DMS 273 treated with DMSO at 0.1 percent for 48 hours (cell line): ENCODE results near the gene ISCU.
A peak's percentile ranks its signal among the peaks of the same experiment; 100 is the strongest.

ENCODE experiments used
- DNase-seq: peaks from one replicate; lab custom pipeline; 2025; lab: John Stamatoyannopoulos, UW

The ISCU gene

DNA sequence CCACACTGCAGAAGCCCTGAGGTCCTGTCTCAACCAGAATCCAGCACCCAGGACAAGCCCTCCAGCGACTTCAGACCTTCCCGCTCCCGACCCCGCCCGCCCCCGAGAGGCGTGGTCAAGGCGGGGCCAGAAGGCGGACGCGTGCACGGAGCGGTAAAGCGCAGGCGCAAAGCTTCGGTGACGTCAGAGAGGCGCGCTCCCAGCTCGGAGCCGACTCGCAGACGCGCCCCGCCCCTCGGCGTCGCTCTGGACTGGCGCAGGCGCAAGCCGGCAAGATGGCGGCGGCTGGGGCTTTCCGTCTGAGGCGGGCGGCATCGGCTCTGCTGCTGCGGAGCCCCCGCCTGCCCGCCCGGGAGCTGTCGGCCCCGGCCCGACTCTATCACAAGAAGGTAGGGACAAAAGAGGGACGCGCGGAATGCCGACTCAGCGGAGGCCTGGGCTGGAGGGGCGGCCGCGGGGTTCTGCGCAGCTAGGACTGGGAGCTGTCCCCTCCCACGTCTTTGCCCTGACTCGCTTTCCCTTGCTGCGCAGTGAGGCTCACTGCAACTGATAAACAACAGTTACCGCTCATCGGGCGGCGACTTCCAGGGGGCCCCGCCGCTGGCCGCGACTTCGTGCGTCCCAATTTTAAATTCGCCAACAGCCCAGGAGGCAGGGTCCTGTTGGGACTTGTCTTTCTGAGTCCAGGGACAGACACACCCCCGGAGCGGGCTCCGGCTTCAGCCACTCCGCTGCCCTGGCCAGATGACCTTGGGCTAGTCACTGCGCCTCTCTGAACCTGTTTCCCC, at the start of gene ISCU:
TSS of gene ISCU (plus strand) at position 249 of the 788 bp plus-strand sequence. CDS start at position 276, 27 bp downstream.
- peak; percentile 77 for DNase-seq

DNA sequence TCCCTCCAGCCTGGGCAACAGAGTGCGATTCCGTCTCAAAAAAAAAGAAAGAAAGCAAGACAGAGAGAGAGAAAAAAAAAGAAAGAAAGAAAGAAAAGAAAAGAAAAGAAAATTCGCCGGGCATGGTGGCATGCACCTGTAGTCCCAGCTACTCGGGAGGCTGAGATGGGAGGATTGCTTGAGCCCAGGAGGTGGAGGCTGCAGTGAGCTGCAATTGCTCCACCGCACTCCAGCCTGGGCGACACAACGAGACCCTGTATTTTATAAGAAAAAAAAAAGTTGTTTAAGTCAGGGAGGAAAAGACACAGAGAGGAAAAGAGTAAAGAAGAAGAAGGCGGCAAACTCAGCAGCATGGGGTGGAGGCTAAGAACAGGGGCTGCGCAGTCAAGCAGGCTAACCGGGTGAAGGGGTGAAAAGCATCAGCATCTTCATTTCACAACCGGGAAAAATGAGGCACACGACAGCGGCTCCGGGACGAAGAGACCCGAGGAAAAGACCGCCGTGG, 47.9 kb upstream of the ISCU start:
- DNase-seq = no peak

DNA sequence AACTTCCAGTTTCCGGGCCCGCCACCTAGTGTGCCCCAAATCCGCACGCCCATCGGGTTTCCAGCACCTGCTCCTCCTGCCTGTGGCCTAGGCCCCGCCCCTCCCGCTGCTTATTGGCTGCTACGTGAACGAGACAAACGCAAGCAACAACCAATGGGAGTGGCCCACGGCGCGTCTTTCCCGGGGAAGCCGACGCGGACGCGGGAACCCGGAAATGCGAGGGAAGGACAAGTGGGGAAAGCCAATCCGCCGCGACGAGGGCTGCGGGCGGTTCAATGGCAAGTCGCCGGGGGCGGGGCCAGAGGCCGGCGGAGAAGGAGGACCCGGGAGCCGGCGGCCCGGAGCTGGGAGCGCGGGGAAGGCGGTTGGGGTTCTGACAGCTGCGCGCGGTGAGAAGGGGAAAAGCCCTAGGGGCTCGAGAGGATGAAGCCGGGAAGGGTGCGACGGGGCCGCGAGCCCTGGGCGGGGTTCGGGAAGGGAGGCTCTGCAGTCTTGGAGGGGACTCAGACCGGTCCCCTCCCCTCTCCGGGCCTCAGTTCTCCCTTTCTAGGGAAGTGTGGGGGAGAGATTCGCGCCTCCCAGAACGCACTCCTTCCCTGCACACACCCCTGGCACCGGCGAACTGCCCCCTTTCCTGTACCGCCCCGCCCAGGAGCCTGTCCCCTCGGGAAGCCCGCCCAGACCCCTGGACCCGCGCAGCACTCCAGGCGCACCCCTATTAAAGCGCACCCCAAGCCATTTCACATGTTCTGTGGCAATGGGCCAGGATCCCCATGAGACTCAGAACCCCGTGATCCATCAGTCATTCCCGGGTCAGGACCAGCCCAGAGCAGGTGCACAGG, 47.2 kb upstream of the ISCU start, which contains the start of gene FICD:
TSS of gene FICD (plus strand) at position 305 of the 842 bp plus-strand sequence. CDS start 1,696 bp downstream, outside the sequence.
- peak; percentile 92 for DNase-seq

DNA sequence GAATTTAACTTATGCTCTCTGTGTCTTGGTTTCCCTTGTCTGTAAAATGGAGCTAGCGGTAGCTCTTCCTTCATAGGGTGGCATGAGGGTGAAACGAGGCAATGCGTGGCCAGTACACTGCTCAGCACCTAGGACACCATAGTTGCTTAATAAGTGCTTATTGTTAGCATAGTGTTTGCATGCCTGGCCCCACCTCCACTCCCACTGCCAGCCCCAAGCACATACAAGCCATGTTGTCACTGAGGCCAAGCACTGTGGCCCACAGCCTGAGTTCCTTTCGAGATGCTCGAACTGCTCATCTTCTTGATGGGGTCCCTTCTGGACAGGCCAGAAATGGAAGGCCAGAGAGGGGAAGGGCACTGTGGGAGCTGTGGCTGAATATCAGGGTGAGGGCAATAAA, 46.5 kb upstream of the ISCU start:
- no peak for DNase-seq

DNA sequence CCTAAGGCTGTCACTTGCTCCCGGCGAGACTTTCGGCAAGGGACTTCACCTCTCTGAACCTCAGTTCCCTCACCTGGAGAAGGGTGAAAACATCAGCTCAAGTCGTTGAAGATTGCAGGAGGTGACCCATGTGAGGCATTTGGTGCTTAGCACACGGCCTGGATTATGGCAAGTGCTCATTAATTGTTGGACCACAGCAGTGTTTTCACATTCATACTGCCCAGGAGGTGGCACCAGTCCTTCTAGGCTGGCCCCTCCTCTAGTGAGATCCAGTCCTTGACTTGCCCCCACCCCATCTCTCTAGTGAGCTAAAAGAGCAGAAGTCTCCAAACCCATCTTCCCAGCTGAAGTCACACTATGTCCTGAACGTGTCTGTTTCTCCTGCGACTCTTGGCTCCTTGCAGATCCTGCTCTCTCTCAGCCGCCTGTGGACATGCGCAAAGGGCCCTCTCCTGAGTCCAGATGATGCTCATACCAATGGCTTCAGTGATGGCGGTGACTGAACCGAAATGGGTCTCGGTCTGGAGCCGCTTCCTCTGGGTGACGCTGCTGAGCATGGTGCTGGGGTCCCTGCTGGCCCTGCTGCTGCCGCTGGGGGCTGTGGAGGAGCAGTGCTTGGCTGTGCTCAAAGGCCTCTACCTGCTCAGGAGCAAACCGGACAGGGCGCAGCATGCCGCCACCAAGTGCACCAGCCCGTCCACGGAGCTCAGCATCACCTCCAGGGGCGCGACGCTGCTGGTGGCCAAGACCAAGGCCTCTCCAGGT, 45.7 kb upstream of the ISCU start:
- no peak for DNase-seq

DNA sequence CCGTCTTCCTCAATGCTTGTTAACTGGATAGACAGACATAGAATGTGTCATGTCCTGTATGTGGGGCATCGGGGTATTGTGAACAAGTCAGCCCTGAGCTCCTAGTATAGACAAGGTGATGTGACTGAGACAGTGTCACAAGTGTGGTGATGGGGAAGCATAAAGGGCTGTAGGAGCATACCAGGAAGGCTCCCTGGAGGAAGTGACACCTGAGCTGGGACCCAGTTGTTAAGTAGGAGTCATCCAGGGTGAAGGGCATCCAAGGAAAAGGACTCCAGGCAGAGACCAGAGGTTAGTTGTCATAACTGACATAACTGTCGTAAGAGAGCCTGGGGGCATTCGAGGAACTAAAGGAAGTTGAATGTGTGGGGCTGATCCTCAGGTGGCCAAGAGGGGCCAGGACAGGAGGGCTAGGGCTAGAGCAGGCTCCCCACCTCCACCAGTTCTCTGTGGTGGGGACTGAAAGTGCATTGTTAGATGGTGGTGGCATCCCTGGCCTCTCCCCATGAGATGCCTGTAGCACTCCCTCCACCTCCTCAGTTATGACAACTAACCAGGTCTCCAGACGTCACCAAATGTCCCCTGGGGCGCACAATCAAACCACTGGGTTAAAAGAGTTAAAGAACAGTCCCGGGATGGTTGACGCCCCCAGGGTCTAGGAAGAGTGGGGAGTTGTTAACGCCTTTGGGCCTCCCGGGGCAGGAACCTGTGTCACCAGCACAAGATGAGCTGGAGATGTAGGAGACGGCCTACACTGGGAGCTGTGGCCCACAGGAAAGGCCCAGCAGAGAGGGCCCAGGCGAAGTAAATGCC, 44.9 kb upstream of the ISCU start:
- no peak for DNase-seq

DNA sequence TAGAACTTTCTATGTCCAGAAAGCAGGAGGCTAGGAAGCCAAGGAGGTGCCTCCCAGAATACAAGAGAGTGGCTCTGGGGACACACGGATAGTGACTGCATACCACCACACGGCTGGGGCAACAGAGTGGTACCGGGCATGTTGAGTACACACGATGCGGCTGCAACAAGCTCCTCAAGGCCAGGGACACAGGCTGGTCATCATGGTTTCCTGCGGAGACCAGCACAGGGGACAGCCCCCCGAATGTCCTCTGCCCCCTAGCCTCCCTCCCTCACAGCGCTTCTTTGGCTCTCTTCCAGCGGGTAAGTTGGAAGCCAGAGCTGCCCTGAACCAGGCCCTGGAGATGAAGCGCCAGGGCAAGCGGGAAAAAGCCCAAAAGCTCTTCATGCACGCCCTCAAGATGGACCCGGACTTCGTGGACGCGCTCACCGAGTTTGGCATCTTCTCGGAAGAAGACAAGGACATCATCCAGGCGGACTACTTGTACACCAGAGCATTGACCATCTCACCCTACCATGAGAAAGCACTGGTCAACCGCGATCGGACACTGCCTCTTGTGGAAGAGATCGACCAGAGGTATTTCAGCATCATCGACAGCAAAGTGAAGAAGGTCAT, 44.2 kb upstream of the ISCU start:
- no peak for DNase-seq

DNA sequence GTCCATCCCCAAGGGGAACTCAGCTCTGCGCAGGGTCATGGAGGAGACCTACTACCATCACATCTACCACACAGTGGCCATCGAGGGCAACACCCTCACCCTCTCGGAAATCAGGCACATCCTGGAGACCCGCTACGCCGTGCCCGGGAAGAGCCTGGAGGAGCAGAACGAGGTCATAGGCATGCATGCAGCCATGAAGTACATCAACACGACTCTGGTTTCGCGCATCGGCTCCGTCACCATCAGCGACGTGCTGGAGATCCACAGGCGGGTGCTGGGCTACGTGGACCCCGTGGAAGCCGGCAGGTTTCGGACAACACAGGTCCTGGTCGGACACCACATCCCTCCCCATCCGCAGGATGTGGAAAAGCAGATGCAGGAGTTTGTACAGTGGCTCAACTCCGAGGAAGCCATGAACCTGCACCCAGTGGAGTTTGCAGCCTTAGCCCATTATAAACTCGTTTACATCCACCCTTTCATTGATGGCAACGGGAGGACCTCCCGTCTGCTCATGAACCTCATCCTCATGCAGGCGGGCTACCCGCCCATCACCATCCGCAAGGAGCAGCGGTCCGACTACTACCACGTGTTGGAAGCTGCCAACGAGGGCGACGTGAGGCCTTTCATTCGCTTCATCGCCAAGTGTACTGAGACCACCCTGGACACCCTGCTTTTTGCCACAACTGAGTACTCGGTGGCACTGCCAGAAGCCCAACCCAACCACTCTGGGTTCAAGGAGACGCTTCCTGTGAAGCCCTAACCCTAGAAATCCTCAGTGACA, 43.5 kb upstream of the ISCU start:
- no peak for DNase-seq

DNA sequence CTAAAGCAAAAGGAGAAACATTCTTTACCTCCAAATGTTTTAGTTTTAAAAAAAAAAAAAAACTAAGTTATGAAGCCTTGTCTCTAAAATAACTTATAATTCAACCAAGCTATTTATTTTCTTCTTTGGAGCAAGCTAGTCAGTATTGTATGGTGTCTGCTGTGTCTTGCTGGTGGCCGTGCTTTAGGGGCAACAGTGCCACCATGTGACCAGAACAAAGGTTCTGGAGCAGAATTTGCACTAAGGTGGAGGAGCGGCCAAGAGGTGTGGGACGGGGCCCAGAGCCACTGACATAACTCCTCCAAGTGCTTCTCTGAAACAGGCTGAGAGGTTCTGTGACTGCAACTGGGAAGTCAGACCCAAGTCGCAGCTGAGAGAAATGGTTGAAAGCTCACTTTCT, 42.8 kb upstream of the ISCU start:
- no peak for DNase-seq

DNA sequence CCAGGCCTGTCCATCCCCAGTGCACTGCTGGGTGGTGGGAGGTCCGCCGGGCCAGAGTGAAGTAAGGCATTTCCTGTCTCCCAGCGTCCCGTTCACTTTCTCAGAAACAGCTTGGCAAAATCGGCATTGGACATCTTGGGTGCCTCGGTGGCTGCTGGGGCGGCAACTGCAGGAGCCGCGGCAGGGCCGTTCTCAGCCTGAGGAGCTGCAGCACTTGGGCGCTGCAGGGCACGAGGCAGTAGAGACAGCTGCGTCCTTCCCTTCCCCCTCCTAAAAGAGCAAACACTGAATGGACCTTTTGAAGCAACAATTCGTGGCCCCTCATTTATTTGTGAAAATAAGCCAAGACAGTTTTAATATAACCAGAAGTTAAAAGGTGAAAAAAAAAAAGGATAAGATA, 39.0 kb upstream of the ISCU start:
- no peak for DNase-seq

DNA sequence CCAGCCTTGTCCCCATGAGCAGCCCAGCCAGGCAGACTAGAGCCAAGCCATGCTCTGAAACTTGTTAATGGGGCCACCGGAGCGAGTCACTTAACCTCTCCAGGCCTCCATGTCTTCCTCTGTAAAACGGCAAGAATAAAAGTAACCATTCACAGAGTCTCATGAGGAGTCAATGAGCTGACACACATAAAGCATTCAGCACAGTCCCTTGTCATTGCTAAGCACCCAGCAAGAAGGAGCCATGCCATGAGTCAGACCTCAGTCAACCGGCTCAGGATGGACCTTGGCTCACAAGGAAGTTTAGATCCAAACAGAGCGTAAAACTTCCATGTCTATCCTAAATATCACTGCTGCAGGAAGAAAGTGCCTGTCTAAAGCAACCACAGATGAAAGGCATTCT, 36.7 kb upstream of the ISCU start:
- DNase-seq = no peak

DNA sequence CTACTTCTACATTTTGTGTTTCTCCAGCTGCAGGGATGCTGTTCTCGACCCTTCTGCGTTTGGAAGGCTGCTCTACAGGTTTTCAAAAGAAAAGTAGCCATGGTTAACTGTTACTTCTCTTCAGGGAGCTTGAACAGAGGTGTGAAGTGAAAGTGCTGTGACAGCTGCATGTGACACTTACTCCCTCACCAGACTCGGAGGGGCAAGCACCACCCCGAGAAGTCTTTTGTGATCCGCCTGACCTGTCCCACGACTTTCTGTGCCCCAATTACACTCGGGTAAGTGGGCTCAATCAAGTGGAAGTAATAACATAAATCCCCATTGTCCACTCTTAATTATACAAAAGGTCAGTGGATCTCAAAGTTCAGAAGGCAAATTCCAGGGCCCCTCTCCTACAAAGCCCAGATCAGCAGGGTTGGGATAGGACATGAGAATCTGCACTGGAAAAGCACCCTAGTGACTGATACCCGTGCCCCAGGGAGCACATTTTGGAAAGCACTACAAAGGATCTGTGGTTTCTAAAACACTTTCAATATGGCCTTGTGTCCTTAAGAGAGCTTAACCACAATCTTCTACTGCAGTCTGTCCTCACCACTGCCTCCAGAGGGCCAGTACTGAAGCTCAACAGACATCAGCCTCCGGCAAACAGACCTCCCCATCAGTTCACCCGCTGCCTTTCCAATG, 35.8 kb upstream of the ISCU start:
- DNase-seq = no peak

DNA sequence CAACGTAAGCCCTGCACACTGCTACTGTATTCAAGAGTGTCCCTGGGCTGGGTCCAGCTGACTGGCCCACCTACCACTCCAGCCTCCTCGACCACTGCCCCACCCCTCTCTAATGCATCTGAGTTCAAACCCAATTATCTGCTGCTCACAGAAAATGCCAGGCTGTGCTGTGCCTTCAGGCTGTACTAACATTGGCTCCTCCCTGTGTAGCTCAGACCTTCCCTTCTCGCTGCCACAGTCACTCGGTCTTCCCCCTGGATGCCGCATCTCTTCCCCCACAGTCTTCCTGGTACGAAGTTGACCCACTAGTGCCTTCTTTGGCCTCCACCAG, 35.3 kb upstream of the ISCU start:
- DNase-seq = no peak

DNA sequence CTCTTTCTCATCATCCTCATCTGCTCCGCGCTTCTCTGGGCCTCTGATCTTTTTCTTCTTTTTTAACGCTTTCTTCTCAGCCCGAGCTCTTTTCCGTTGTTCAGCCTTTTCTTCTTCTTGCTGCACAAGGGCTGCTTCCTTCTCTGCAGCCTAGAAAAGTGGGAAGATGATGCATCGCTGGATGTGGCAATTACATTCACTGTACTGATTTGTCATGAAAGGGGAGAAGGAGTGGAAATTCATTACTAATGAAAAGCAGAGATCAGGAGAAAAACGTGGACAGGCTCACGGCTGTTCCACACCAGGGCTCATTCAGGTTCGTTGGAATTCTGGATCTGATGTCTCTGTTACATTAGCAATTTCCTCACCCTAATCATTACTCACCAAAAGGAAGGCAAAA, 32.2 kb upstream of the ISCU start:
- no peak for DNase-seq

DNA sequence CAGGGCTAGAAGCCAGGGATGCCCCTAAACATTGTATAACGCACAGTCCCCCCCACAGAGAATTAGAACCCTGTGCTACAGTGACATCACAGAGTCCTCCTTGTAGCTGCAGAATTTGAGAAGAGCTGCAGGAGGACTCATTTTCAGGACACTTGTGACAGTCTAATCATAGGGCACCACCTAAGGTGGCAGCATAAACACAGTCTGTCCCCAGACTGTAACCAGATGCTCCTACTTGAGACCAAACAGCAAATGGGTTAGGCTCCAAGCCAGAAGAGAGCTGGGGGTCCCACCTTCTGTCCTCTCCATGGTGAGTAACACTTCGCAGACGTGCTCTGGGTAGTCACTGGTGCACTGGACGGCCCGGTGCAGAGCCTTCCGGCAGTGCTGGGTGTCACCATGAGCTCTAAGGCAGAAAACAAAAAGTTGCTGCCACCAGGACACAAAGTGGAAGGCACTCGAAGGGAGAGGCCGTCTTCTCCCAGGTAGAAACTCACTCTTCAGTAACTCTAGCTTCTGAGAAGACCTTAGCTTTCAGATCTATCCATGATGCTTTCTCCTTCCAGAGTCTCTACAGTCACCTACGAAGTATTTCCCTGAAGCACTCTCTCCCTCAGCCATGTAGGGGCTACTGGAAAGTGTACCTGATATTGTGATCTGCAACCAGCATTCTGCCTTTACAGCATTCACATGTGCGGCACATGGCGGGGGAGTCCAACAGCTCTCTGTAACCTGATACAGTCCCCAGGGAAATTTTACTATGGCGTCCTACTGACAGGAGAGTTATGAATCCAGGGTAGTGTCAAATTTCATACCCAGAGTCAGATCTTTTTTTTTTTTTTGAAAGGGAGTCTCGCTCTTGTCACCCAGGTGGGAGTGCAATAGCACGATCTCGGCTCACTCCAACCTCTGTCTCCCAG, 30.2 kb upstream of the ISCU start:
- DNase-seq = peak; percentile 26

DNA sequence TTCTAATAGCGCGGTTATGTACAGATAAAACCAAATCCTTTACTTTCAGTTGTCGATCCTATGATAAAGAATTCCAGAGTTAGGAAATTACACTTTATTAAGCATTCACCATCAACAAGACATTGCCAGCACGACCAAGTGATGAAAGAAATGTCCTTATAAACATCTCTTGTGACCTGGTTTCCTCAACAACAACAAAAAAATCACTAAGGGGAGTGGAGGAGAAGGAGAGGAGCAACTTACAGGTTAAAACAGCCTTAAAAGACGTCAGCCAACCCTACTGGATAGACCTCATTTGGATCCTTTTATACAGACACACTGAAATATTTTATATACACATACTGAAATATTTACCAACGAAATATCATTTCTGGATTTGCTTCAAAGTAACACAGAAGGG, 24.2 kb upstream of the ISCU start:
- DNase-seq = no peak

DNA sequence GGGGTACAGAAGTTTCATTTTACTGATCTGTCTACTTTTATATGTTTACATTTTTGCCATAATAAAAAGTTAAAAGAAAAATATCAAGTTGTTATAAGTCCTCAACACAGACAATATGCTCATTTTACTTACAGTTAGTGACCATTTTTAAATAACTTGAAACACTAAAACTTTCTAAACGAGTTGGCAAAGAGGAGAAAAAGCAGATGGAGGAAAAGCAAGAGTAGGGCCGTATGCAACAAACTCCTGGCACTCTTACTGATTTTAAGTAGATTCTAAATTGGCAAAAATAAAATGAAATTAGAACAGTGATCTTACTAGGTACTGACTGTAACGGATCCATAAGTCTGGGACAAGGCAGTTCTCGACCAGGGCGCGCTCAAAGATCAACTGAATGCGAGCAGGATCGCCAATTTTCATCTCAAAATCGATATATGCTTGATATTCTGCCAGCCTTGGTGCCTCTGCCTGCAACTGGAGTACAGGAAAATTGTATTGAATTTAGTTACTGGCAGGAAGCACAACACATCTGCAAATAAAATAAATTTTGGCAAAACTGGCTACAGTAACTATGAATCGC, 23.7 kb upstream of the ISCU start:
- no peak for DNase-seq

DNA sequence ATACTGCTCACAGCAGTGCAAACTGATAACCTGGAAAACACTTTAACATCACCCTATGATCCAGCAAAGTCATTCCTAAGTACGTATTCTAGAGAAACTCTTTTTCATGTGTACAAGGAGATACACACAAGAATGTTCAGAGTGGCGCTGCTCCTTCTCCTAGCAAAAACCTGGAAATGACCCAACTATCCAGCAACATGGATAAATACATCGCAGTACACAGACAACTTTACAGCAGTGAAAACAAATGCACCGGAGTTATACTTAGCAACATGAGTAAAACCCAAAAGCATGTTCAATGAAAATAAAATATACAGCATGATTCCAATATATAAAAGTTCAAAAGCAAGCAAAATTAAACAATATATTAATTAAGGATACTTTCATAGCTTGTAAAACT, 20.1 kb upstream of the ISCU start:
- no peak for DNase-seq
